Keratinocyte (primary cell): ENCODE results near the gene ARL9.

Source experiments
- CTCF ChIP-seq, 3 experiments: IDR thresholded peaks in 1 of 3; conservative IDR thresholded peaks in 1 of 3; optimal IDR thresholded peaks in 1 of 3; 2 replicates in 2 of 3; 3 replicates in 1 of 3; pipeline versions ENCODE3 to v1.5.1; 2011; ENCODE audit warnings: low read length in 3 of 3, mild to moderate bottlenecking in 3 of 3, moderate library complexity in 2 of 3, control low read depth in 1 of 3, inconsistent platforms in 1 of 3; ENCODE audit not compliant: insufficient read depth in 2 of 3; ENCODE audit errors: extremely low read depth in 1 of 3
- EZH2 ChIP-seq: IDR thresholded peaks from one replicate; pipeline ENCODE4 v1.6.1; 2012; ENCODE audit warnings: inconsistent platforms, mild to moderate bottlenecking, low read length, moderate library complexity

DNA sequence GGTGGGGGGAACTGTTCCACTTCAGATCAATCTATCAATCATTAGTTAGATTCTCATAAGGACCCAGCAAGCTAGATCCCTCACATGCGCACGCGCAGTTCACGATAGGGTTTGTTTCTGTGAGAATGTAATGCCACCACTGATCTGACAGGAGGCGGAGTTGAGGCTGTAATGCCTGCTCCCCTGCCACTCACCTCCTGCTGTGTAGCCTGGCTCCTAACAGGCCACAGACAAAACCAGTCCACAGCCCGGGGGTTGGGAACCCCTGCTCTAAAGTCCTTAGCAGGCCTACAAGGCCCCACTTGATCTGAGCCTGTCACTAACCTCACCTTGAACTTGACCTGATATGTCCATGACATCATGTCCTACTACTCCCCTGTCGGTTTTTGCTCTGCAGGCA lies 30.3 kb downstream of the ARL9 start:
- TF ChIP-seq CTCF (optimal IDR thresholded peaks at IDR 0.05 in 1 of 3, IDR thresholded peaks at IDR 0.05 in 1 of 3, conservative IDR thresholded peaks at IDR 0.05 in 1 of 3; ENCODE audit: extremely low read depth in 1 of 3, insufficient read depth in 2 of 3, low read length in 3 of 3) (no peak), EZH2 (no peak)
